IPS DF 19.7 (cell line): ENCODE measurements around the gene PPP3R1.
A peak's percentile ranks its signal among the peaks of the same experiment; 100 is the strongest.

Source experiments
- DNase-seq: peaks from one replicate; pipeline ENCODE4 v3.0.0-alpha.2; 2013; ENCODE audit warnings: low read depth, low spot score

Gene PPP3R1

DNA sequence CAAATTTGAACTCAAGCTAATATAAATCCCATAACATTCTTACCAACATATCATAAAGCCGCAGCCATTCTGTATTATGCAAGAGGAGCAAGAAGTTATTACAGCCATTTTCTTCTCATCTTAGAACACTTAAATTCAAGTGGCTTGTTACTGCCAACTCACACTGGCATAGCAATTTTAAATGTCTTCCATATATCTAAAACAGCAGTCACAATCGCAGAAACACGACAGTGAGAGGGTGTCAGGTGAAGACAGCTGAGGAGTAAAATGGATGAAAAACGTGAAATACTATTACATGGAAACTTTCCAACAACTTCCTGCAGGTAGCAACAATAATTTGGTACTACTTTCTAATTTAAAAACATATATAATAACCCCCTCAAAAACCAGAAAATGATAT, 17.9 kb downstream of the PPP3R1 start:
- no peak for DNase-seq

DNA sequence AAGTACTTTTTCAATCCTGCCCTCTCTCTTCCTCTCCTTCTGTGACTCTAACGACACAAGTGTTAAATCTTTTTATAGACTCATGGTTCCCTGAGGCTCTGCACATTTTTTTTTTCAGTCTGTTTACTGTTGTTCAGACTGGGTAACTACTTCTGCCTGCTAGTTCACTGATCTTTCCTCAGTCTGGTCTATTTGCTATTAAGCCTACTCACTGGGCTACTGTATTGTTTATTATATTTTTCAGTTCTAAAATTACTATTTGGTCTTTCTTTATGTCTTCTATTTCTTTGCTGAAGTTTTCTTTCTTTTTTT, 21.3 kb downstream of the PPP3R1 start:
- no peak for DNase-seq

GRCh38 chr2:68230241-68231060, 21.9 kb downstream of the PPP3R1 start:
- no peak for DNase-seq

- DNase-seq = no peak
Measured at GRCh38 chr2:68226794-68227193, 25.5 kb downstream of the PPP3R1 start.

GRCh38 chr2:68225119-68225632, 27.2 kb downstream of the PPP3R1 start:
- DNase-seq = peak; percentile 23

GRCh38 chr2:68223419-68223818, 28.9 kb downstream of the PPP3R1 start:
- no peak for DNase-seq

DNA sequence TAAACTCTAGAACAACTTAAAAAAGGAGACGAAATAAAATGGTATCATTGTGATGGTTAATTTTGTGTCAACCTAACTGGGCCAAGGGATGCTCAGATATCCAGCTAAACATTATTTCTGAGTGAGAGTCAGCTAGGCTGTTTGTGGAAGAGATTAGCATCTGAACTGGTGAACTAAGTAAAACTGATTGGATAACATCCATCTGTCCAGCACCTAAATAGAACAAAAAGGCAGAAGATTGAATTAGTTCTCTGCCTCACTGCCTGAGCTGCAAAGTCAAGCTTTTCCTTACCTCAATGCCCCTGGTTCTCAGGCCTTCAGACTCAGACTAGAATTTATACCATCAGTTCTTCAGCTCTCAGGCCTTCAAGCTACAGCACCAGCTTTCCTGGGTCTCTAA, 30.0 kb downstream of the PPP3R1 start:
- no peak for DNase-seq

GRCh38 chr2:68218343-68218901, 33.9 kb downstream of the PPP3R1 start:
- DNase-seq = no peak

DNA sequence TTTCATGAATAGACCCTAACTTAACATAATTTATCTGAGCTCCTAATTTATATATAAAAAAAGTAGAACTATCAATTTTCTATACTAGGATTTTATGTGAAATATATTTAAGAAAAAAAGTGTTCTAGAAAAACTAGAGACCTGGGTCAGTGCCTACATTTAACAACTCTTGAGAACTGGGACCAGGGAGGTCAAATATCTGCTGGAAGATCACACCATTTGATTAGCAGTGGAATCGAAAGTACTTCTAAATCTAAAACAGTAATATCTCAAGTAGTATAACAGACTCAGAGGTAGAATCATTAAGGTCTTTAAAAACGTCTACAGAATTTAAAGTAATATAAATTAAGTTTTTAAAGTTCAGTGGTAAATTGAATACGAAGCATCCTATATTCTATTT, 34.6 kb downstream of the PPP3R1 start:
- no peak for DNase-seq

DNA sequence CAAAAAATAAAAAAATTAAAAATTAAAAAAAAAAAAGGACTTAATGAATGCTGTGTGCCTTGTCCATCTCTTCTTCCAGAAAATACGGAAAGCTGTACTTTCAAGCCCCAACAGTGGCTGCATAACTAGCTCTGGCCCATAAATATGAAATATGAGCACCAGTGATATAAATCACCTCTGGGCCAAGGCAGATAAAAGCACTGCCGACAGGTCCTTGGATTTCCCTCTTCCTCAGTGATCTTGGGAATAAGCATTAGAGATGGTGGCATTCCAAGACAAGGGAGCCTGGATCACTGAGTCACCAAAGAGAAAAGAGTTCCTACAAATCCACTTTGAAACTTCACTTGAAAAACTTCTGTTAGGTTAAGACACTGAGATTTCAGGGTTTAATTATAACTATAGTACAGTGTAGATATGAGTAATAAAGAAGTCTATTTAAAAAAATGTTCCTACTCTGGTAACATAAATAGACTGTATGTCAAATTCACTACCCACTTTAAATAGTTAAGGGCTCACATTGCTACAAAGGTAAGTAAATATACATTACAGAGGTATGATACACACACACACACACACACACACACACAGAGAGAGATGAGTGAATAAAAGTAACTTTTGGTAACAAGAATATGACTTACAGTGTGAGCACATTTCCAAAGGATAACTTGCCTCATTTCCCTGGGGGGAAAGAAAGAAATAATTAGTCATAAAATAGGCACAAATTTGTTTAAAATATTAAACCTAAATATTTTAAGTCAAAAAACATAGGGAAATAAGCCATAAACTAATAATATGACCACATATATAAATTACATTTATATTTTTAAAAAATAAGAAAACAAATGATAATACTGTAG, 35.6 kb downstream of the PPP3R1 start:
- DNase-seq = no peak

DNA sequence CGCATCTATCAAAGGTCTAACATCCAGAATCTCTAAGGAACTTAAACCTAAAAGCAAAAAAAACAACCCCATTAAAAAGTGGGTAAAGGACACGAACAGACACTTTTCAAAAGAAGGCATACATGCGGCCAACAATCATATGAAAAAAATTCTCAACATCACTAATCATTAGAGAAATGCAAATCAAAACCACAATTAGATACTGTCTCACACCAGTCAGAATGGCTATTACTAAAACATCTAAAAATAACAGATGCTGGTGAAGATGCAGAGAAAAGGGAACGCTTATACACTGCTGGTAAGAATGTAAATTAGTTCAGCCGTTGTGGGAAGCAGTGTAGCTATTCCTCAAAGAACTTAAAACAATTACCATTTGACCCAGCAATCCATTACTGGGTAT, 38.0 kb downstream of the PPP3R1 start:
- no peak for DNase-seq

DNA sequence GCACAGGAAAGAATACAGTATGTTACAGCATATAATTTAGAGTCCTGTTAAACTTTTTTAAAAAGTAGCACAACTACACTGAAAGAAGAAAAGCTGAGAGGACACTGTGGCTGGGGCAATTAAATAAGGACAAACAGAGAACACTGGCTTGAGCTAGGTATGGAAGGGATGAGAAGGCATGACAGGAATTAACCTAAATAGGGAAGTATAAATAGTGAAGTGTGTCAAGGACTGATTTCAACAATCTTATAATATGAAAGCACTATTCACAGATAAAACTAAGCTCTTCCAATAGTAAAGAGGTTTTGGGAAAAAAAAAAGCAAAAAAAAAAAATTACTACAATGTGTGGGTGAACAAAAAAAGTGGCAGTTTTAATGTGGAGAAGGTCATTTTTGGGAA, 45.5 kb downstream of the PPP3R1 start:
- DNase-seq = no peak

DNA sequence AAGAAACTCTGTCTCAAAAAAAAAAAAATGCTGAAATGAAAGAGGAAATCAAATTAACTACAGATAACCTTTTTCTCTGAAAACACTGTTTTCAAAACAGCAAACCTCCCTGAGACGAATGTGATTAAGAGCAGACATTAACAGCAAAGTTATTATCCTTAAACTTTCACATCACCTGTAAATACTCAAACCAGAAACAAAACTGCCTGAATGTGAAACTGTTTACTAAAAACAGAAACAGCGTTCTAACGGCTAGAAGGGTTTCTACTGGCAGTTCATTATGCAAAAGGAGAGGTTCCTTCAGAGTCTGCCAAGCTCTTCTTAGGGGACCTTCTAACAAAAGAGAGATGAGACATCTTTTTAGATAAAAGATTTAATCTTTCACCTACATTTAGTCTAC, 48.7 kb downstream of the PPP3R1 start:
- DNase-seq = no peak

DNA sequence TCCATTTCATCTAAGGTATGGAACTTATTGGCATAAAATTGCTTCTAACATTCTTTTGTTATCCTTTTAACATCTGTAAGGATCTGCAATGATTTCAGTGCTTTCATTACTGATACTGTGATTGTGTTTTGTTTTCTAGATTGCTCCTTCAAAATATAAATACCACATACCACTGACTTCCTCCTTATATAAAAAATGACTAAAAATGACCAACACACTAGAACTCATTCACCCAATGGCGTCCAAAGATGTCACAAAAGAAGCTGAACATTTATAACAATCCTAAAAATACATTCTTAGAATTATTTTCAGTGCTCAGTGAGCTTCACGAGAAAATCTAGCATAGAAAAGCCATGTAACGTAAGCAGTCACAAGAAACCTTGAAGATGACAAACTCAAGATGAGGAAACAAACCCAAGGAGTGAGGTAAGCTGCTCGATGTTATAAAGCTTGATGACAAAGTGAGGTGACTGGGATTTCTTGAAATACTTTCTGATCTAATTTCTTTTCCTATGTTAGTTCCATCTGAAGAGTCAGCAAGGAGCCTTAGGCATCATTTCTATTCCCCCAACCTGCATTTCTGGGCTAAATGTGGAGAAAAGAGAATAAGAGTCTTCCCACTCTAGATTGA, 52.1 kb downstream of the PPP3R1 start:
- no peak for DNase-seq

DNA sequence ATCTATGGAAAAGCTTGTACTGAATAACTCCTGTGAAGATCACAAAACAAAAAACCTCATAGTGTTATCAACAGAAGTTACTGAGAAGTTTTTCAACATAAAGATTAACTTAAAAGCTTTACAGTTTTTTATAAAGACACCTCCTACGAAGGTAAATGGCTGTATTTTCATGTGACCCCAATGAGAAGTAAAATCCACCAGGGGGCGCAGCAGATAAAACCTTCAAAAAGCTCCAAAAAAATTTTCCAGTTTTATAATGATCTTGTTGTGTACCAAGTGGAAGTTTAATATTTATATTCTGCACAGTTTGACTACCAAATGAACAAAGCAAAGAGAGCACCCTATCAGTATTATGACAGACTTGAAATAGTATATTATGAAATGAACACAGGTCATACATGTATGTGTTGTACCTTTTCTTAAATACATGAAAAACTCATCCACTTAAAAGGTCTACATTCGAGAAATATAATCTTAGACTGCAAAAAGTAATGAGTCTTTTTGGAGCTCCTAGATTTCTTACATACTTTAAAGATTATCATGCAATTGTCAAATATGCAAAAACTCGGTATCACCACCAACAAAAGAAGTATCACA, 56.1 kb downstream of the PPP3R1 start:
- DNase-seq = no peak

- DNase-seq = no peak
Measured at GRCh38 chr2:68195096-68195495, 57.2 kb downstream of the PPP3R1 start.

DNA sequence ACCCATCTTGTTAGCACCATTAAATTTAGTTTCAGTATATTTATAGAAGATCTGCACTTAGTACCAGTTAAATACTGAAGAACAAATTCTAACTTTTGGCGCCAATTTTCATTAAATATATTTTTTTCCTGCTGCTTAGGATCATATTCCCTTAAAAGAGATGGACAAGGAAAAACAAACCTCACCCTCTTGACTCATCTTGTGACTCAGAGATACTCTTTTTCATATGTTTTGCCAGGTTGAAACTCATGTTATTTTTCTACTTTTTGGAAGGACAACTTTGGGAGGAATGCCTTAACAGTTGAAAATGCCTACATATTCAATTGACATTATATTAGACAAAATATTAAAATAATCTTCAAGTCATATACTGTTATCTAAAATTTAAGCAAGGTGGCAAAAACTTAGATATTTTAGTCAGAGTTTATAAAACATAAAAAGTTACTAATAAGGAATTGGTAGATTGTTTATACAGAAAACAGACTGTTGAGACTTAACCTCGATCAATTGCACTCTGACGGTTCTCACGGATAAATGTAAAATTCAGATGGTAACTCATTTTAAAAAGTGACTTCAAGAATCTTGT, 58.5 kb downstream of the PPP3R1 start:
- no peak for DNase-seq

DNA sequence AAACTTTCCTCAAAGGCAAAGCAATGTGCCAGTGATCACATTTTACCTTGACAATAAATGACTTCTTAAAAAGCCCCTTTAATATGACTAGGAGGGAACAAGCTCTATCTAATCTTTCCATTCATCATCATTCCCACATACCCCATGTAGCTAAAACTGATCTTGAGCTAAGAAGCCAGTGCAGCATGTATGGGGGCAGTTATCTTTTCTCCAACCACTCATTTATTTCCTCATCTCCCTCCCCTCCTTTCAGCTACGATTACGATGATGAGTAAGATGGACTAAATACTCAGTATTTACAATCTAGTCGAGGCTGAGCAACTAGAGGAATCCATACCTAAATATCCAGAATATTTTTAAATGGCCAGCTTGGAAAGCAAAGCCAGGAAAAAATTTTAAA, 59.2 kb downstream of the PPP3R1 start:
- DNase-seq = no peak

GRCh38 chr2:68190991-68191731, 61.2 kb downstream of the PPP3R1 start:
- no peak for DNase-seq

DNA sequence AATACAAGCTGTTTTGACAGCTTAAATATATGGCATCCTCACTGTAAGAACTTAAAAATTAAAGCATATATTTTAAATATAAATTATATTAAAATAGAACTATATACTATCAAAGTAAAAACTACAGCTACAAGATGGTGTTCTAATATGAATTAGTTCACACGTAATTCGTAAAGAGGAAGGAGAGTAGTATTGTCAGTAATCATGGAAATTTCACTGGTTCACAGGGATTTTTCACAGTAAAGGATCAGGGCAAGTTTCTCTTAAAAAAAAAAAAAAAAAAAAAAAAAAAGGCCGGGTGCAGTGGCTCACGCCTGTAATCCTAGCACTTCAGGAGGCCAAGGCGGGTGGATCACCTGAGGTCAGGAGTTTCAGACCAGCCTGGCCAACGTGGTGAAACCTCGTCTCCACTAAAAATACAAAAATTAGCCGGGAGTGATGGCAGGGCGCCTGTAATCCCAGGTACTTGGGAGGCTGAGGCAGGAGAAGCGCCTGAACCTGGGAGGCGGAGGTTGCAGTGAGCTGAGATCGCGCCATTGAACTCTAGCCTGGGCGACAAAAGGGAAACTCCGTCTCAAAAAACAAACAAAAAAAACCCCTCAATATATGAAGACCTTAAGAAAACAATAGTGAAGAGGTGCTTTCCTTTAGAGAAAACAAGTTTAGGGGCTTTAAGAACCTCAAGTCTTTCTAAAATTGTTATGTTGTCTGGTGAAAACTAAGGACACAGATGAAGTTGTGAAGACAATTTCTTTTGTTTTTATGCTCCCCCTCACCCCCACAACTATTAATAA, 62.1 kb downstream of the PPP3R1 start:
- no peak for DNase-seq
